Measurements from ENCODE around the gene PCCA.
"Not testable (repeated sequence)": the region's sequence is repeated elsewhere in the genome, so short reads cannot be mapped to it uniquely, and the experiment has no call there.

PCCA gene

DNA sequence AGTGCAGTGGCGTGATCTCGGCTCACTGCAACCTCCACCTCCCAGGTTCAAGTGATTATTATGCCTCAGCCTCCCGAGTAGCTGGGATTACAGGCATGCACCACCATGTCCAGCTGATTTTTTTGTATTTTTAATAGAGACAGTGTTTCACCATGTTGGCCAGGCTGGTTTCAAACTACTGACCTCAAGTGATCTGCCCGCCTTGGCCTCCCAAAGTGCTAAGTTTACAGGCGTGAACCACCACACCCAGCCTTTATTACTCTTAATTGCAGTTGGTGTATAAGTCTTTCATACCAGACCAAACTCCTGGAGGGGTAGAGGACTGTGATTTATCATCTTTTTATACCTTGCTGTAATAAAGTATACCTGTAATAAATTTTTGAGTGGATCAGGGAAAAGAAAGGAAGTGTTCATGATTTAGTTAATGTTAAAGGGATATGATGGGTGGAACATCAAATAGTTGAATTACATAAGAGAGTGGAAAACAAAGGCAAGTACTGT lies 52.6 kb downstream of the PCCA start:
- DNase-seq: not testable (repeated sequence)

- DNase-seq: no peak
These were observed 57.6 kb downstream of the PCCA start for GRCh38 chr13:100146534-100146933.

GRCh38 chr13:100147825-100148224 lies 58.9 kb downstream of the PCCA start:
- no peak for DNase-seq

DNA sequence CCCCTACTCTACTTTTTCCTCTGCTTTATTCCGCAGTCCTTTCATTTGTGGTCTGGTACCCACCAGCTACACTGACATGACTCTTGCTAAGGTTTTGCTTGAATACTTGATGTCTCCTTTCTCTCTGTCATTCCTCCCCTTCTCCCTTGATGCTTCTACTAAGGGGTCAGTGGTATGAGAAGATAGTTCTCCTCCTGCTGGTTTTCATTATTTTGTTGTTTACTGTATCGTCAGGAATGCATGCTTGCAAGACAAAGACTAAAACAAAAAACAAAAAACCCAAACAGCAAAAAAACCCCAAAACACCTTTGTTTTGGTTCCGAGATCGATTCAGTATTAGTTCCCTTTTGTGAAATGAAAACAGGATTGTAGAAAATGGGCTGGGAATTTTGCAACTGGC lies 59.5 kb downstream of the PCCA start:
- DNase-seq: no peak

GRCh38 chr13:100149389-100149788 lies 60.5 kb downstream of the PCCA start:
- no peak for DNase-seq

- not testable (repeated sequence) for DNase-seq
These were observed 61.8 kb downstream of the PCCA start for GRCh38 chr13:100150711-100151110.

DNA sequence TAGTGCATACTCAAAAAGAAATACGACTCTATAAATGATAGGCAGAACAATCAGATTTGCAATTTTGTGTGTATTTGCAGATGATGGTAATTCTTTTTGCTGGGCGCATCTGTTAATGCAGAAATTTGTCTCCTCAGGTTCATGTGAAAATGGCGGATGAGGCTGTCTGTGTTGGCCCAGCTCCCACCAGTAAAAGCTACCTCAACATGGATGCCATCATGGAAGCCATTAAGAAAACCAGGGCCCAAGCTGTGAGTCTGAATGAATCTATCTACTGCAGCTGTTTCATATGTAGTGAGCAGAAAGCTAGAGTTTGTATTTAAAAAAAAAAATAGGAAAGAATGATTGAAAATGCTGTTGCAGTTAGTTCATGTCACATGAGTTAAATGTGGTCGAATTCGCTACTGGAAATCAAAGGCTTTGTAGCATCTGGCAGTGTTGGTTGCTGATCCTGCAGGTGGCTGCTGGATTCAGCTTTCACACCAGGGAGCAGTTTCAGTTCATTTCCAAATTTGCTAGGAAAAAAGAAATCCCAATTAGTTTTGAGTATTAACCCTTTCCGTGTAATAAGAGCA lies 66.0 kb downstream of the PCCA start:
- no peak for DNase-seq

GRCh38 chr13:100156788-100157187 lies 67.9 kb downstream of the PCCA start:
- no peak for DNase-seq

DNA sequence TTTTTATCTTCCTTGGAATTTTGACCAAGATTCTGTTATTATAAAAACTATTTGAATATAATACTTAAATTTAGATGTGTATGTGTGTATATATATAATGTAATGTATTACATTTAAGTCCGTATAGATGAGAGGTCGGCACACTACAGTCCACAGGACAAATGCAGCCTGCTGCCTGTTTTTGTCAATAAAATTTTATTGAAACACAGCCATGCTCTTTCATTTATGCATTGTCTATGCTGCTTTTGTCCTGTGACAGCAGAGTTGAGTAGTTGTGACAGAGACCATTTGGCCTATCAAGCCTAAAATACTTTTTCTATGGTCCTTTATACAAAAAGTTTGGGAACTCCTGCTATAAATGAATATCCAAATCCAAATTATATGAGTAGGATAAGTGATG lies 69.7 kb downstream of the PCCA start:
- no peak for DNase-seq

GRCh38 chr13:100159584-100159983 lies 70.7 kb downstream of the PCCA start:
- DNase-seq: no peak

- no peak for DNase-seq
These were observed 71.6 kb downstream of the PCCA start for GRCh38 chr13:100160450-100160849.

DNA sequence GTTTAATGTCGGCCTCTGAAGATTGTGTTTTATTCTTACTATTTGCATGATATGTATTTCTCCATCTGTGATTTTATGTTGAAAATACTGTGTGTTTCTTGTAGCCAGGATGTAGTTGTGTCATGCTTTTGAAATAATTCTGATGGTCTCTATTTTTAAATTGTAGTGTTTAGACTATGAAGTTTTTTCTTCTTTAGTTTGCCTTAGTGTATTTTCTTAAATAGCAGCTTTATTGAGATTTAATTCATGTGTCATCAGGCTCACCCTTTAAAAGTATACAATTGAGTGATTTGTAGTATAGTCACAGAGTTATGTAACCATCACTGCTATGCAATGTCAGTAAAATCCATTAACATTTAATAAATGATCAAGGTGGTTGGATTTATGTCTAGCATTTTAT lies 74.5 kb downstream of the PCCA start:
- no peak for DNase-seq

- DNase-seq: no peak
These were observed 84.3 kb downstream of the PCCA start for GRCh38 chr13:100173203-100173602.

- DNase-seq: not testable (repeated sequence)
These were observed 85.6 kb downstream of the PCCA start for GRCh38 chr13:100174455-100174854.

GRCh38 chr13:100175078-100175802 lies 86.3 kb downstream of the PCCA start:
- no peak for DNase-seq

GRCh38 chr13:100175803-100176182 lies 86.9 kb downstream of the PCCA start:
- DNase-seq: no peak

GRCh38 chr13:100176801-100177400 lies 88.0 kb downstream of the PCCA start:
- peak in 1 of 2 experiments; percentile 58 for DNase-seq

DNA sequence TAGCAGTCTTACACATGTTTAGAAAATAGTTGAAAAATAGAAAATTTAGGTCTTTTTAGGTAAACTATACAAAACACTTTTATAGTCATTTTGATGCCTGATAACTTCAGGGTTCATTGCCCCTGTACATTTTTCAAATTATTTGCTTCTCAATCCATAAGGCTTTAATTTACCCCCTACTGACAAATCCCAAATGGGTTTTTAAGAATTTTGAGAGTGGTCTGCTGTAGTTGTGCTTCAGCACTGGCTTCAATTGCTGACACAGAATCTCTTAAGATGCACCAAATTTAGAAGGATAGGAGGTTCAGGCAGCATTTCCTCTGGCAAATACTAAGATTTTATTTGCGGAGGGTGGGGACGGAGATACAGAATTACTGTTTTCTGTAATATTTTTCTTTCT lies 89.4 kb downstream of the PCCA start:
- DNase-seq: no peak

- DNase-seq: no peak
These were observed 90.4 kb downstream of the PCCA start for GRCh38 chr13:100179276-100179675.

DNA sequence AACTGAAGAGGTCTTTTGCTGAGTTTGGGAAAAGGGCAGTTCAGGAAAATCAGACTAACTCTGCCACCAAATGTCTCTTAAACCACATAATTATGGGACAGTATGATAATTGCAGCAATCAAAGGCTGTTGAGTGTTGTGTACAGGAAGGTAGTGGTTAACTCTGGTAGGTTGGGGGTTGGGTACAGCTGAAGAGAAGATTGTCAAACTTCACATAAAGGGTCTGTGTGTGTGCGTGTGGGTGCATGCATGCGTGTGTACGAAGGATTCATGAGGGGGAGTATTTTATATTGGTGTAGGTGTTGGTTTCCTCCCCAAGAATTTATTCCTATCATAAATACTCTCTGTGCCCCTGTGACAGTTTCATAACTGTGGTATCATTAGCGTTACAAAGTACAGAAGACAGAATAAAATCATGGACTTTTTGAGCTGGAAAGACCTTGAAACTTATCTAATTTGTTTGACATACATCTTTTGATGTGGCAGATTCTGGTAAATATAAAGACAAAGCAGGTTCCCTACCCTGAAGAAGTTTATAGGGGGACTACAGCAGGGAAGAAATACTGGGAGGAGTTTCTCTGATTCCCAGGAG lies 94.1 kb downstream of the PCCA start:
- DNase-seq: no peak

GRCh38 chr13:100184095-100184494 lies 95.2 kb downstream of the PCCA start:
- DNase-seq: no peak

DNA sequence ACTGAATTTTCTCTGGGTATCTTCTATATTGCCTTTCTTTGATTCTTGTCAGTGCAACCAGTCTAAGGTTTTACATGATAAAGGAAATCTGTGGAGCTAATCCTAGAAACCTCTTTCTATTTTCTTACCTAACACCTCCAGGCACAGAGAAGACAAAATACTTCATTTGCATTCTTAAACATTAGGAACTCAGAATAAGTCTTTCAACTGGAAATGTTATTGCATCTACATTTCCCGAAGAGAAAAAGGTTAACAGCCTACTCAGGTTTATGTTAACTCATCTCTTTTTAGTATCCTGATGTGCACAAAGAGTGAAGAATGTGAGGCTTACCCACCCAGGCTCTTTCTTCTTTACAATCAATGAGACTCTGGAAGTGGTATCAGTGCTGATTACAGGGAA lies 106.7 kb downstream of the PCCA start:
- no peak for DNase-seq

GRCh38 chr13:100196375-100196774 lies 107.5 kb downstream of the PCCA start:
- DNase-seq: no peak

DNA sequence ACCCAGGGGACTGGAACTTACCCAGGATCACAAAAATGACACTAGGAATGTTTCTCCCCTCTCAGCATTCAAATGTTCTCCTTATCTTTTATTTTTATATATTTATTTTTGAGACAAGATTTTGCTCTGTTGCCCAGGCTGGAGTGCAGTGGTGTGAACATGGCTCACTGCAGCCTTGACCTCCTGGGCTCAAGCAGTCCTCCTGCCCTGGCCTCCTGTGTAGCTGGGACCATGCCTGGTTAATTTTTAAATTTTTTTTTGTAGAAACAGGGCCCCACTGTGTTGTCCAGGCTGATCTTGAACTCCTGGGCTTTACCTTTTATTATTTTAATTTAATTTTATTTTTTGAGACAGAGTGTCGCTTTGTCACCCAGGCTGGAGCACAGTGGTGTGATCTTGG lies 108.2 kb downstream of the PCCA start:
- no peak for DNase-seq
